CD1c-positive myeloid dendritic cell (primary cell): ENCODE data around the gene GHITM.
A peak's percentile ranks its signal among the peaks of the same experiment; 100 is the strongest.
"Not testable (repeated sequence)": the region's sequence is repeated elsewhere in the genome, so short reads cannot be mapped to it uniquely, and the experiment has no call there.

ENCODE experiments used
- DNase-seq: peaks from one replicate; pipeline ENCODE4 v3.0.0-alpha.2; 2016; ENCODE audit errors: extremely low spot score

GHITM gene

GRCh38 chr10:84139126-84140035 is at the start of gene GHITM:
GHITM (plus strand) TSS chr10:84139509; CDS start chr10:84141501, 1,992 bp downstream.
- DNase-seq: peak; percentile 100

DNA sequence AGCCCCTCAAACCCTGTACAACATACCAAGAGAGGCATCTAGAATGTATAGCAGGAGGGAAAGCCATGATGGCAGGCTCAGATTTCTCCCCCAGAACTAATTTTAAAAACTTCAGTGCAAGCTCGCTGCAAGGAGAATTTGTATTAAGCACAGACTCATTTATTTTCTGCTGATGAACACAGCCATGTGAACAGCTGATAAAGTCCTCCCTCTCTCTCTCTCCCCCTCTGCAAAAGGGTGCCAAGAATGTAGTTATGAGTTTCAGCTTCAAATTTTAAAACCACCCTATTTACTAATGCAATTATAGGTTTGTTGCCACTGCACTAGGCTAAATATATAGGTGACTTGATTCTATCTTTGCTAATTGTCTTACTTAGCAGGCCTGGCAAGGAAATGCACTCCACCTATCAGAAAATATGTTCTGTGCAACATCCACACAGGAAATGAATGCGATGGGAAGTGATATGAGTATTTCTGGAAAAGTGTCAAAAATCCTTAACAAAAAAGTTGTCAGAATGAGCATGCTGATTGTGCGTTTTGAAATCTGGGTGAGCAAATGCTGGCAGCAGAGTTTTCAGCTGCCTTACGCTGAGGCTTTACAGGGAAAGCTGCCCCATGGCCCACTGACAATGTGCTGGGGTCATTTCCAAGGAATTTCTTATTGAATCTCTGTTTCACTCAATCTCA is 43.4 kb upstream of the GHITM start:
- DNase-seq: no peak

DNA sequence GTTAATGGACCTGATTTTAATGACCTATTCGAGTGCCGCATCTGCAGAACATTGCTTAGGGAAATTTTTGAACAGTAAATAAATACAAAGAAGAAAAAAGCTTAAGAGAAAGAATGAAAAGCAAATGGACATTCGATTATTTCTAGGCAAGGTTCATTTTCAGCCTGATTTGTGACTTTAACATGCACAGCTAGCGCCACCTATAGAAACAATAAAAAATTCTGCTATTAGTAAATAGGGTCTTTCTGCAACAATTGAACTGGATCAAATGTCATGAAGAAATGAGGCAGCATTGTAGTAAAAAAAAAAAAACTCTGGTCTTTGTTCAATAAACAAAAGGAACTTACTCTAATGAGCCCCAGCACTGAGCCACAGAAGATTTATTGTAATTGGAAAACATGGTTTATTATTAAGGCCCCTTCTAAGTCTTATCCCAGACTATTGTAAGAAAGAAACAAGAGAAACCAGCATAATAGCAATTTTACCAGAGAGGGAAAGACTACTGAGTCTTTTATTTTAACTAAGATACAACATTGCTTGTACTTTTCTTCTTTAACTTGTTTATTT is 41.4 kb upstream of the GHITM start:
- no peak for DNase-seq

DNA sequence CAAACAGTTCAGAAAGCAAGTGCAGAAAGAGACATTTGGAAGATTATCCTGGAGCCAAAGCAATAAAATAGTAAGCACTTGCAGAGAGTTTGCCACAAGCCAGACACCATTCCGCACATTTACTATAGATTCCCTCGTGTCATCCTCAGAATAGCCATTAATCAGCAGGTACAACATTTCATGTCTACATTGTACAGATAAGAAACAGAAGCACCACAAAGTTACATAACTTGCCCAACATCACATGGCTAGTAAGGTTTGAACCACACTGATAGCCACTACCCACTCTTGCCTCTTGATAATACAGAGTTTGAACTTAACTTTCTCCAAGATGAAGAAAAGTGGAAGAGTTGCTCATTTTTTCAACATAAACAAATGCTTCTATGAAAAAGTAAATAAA is 40.6 kb upstream of the GHITM start:
- DNase-seq: no peak

DNA sequence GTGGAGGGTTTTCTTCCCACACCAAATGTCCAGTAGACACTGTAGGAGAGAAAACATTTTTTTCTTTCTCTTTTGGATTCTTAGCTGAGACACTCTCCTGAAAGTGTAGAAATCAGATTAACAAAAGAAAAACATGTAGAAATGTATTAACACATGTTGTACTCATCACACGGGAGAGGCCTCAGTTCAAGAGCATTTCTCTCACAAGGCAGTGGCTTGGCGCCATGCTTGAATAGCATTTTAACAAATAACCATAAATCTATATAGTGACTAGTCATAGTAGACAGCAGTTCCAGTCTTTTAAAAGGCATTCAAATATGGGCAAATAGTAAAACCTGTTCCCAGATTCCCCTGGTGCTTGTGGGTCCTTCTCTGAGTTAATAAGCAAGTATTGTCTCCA is 38.3 kb upstream of the GHITM start:
- no peak for DNase-seq

GRCh38 chr10:84108797-84109196 is 30.5 kb upstream of the GHITM start:
- no peak for DNase-seq

DNA sequence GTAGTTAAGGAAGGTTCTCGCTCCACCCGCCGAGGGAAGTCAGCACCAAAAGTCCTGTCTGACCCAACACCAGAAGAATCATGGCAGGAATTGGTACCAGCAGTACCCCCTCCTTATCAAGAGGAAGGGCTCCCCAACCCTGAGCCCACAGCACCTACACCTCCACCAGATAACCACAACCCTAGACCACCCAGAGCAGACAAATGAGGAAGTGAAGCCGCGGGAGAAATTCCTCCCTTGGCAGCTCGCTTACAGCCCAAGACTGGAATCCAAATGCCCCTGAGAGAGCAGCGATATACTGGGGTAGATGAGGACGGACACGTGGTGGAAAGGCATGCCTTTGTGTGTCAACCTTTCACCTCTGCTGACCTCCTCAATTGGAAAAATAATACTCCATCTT is 29.5 kb upstream of the GHITM start:
- not testable (repeated sequence) for DNase-seq

DNA sequence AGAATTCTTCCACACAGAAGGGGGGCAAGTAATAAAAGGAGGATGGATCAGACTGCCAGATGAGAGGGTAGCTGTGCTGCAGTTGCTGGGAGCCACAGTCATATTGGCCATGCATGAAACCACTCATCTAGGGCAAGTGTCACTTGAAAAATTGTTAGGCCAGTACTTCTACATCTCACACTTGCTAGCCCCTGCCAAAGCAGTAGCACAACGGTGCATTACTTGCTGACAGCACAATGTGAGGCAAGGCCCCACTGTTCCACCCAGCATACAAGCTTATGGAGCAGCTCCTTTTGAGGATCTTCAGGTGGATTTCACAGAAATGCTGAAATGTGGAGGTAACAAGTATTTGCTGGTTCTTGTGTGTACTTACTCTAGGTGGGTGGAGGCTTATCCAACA is 25.8 kb upstream of the GHITM start:
- DNase-seq: not testable (repeated sequence)

DNA sequence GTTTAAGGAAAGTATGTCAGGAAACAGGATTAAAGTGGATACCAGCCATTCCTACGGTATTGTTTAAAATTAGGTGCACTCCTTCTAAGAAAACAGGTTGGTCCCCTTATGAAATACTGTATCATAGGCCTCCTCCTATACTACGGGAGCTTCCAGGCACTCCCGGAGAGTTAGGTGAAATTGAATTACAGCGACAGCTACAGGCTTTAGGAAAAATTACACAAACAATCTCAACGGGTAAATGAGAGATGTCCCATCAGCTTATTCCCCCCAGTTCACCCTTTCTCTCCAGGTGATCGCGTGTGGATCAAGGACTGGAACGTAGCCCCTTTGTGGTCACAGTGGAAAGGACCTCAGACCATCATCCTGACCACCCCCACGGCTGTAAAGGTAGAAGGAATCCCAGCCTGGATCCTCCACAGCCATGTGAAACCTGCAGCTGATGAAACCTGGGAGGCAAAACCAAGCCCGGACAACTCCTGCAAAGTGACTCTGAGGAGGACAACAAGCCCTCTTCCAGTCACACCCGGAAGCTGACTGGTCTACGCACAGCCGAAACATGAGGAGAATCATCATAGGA is 25.1 kb upstream of the GHITM start:
- DNase-seq: no peak

DNA sequence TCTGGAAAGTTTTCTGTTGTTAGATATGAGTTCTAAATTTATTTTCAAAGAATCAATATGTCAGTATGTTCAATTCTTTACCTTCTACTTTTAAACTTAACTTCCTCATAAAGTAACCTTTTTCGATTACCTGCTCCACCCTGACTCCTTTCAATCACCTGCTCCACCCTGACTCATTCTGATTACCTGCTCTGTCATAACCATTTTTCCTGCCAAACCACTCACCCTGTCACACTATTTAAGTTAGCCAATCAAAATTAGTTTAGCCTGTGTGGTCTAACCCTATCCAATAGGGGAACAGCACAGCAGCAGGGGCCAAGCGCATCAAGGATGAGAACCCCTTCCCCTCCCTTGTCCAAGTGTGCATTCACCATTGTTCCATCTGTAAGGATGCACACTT is 22.1 kb upstream of the GHITM start:
- not testable (repeated sequence) for DNase-seq

DNA sequence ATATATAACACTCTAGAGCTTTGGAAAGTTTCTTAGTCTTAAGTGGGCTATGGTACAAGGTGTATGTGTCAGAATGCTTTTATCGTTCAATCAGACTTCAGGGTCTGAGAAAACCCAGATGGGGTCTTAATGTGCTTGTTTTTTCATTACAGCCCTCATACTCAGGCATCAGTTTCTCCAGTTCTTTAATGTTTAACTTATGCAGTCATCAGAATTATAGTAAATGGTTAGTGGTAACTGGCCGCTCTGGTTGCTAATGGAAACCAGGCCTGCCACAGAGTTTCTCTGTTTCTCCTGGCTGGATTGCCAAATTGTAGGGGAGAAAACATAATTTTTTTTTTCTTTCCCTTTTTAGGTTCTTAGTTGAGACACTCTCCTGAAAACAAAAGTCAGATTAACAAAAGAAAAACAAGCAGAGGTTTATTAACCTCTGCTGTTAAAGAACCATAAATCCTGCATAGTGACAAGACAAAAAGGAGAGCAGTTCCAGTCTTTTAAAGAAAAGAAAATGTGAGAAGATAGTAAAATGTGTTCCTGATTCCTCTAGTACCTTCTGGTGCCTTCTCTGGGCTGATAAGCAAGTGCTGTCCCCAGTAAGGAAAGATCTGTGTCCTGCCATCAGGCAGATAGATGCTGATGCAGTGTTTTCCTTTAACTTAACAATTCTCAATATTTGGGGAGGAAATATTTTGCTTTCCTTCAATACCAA is 21.5 kb upstream of the GHITM start:
- no peak for DNase-seq

DNA sequence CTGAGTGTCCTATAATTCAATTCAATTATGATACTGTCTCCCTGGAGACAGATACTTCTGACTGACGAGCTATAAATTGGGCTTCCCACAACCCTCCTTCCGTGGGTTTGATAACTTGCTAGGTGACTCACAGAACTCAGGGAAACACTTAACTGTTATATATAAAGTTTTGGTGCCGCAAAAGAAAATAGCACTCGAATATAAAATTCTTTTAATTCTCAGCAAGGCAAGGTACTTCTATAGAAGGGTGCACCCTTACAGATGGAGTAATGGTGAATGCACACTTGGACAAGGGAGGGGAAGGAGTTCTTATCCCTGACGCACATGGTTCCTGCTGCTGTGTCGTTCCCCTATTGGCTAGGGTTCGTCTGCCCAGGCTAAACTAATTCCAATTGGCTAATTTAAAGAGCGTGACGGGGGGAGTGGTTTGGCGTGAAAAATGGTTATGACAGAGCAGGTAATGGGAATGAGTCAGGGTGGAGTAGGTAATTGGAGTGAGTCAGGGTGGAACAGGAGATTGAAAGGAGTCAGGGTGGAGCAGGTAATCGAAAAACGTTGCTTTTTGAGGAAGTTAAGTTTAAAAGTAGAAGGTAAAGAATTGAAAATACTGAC is 20.8 kb upstream of the GHITM start:
- DNase-seq: no peak

- DNase-seq: no peak
Measured at GRCh38 chr10:84123362-84123761, 15.9 kb upstream of the GHITM start.

DNA sequence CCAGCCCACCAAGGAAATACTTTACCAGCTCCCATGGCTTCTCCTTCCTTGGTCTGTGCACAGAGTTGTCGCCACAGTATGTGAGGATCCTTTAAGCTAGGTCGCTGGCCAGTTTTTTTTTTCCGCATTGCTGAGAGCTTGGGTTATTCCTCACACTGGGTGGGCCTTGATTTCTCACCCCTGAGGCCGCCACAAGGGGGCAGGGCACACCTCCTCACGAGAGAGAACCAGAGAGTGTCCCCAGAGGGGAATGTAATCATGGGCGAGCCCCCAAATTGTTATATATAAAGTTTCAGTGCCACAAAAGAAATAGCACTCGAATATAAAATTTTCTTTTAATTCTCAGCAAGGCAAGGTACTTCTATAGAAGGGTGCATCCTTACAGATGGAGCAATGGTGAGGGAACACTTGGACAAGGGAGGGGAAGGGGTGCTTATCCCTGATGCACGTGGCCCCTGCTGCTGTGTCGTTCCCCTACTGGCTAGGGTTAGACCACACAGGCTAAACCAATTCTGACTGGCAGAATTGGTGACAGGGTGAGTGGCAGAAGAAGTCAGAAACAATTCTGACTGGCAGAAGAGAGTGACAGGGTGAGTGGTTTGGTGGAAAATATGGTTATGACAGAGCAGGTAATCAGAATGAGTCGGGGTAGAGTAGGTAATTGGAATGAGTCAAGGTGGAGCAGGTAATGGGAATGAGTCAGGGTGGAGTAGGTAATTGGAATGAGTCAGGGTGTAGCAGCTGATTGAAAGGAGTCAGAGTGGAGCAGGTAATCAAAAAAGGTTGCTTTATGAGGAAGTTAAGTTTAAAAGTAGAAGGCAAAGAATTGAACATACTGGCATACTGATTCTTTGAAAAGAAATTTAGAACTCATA is 13.2 kb upstream of the GHITM start:
- DNase-seq: not testable (repeated sequence)

DNA sequence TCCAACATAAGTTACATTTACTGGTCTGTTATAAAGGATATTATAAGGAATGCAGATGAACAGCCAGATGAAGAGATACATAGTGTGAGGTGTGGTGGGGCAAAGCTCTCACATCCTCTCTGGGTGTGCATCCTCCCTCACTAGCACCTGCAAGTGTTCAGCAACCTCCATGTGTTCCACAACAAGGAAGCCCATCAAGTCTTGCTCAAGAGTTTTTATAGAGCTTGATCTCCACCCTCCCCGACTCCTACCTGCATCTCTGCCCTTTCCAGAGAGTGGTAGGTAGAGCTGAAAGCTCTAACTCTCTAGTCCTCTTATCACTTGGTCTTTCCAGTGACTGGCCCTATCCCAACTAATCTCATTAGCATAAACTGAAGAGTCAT is 12.5 kb upstream of the GHITM start:
- no peak for DNase-seq

GRCh38 chr10:84135836-84136235 is 3.5 kb upstream of the GHITM start:
- DNase-seq: no peak

DNA sequence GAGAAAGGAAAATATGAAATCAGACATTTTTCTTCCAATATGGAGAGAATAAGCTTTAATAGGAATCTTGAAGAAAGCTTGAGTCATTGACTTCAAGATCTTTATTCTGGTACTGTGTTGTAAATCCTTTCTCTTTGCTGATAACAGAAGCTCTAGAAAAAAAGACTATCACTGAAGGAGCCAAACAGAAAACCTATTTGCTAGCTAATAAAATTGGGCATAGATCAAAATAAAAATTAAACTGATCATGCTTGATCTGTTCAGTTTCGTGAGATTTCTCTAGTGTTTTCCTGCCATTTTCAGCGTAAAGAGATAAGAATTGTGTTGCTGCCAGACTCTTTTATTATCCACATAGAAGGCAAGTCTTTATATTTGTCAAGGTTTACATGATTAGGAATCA is 1.5 kb upstream of the GHITM start:
- DNase-seq: no peak

- DNase-seq: no peak
Measured at GRCh38 chr10:84138478-84139125, 707 bp upstream of the GHITM start.

DNA sequence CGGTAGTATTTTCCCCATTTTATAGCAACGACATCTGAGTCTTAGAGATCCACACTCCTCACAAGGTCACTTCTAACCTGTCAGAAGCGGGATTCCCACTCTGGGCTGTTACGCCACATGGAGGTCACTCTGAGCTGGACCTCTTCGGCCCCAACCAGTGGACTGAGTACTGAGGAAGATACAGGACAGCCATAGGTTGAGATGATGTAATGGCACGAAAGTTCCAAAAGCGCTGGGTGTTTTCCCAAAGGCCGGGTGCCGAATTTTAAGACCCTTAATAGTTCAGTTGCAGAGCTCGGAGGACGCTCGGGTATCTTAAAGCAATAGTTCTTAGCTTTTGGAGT is 699 bp downstream of the GHITM start:
- DNase-seq: peak; percentile 49

DNA sequence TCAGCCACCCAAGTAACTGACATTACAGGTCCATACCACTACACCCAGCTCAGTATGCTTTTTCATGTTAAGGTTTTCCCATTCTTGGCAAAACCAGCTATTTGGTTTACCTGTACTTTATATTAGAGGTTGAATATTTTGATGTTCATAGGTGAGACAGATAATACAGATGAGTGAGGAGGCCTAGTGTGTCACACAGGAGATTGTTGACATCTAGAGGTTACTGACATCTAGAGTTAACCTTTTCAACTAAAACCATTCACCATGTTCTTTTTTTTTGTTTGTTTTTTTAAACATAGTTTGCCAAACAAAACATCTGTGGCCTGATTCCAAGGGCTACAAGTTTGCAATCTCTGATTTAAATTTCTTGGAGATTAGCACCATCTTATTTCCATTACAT is 8.0 kb downstream of the GHITM start:
- DNase-seq: no peak
